22Rv1 (cell line): ENCODE measurements around the gene LRRC10B.

Source experiments
- CTCF ChIP-seq: fragments of 450-650 bp; IDR thresholded peaks from 2 replicates; pipeline ENCODE4 v1.5.1; 2017; ENCODE audit warnings: mild to moderate bottlenecking
- ZFX ChIP-seq: fragments of 450-650 bp; IDR thresholded peaks from 2 replicates; pipeline ENCODE4 v1.6.1; 2017; ENCODE audit warnings: antibody characterized with exemption, borderline replicate concordance

- TF ChIP-seq CTCF (no peak), ZFX (no peak)
Observed at GRCh38 chr11:61546663-61547062, 38.1 kb downstream of the LRRC10B start.
